SK-N-SH (cell line): ENCODE measurements around the gene CCNY. TPM values are rescaled to one million over a fixed set of nuclear protein-coding genes. Genes with fewer than 3 reads are reported as not detected.

ENCODE experiments used
- CTCF ChIA-PET: fragments of 300-600, 350-600 bp; formaldehyde crosslinking; extraction: SDS; loops from one replicate; lab custom pipeline; 2021; lab: Yijun Ruan, JAX
- POLR2A ChIA-PET: fragments of 350-600 bp; sonication (Branson Sonifier 250); formaldehyde crosslinking; extraction: SDS; loops from one replicate; lab custom pipeline; 2020; ENCODE audit warnings: antibody characterized with exemption, inconsistent platforms; lab: Yijun Ruan, JAX
- DNase-seq: peaks from one replicate; pipeline ENCODE4 v3.0.0; 2012
- H2AFZ ChIP-seq: fragments of 200-600 bp; sonication (generic); 2 replicates; pipeline ENCODE4 v1.8.1; 2016; ENCODE audit warnings: antibody characterized with exemption, mild to moderate bottlenecking, low read depth
- H3F3A ChIP-seq: fragments of 200-600 bp; sonication (generic); replicated peaks from 2 replicates; pipeline ENCODE3; 2016; ENCODE audit warnings: antibody characterized with exemption, mild to moderate bottlenecking; ENCODE audit not compliant: insufficient read depth
- H3K27ac ChIP-seq, 2 experiments: fragments of 200-500 bp in 1 of 2; fragments of 200-600 bp in 1 of 2; sonication (Bioruptor generic) in 1 of 2; sonication (generic), shearing (Covaris generic) in 1 of 2; 2 replicates each; pipeline versions ENCODE4 v1.5.1 to v1.6.1; 2014 to 2016; ENCODE audit warnings: low read depth in 2 of 2, inconsistent platforms in 1 of 2, low read length in 1 of 2, mild to moderate bottlenecking in 1 of 2, mixed read lengths in 1 of 2
- H3K27me3 ChIP-seq: fragments of 200-600 bp; sonication (generic), shearing (Covaris generic); 2 replicates; pipeline ENCODE4 v1.6.1; 2016; ENCODE audit warnings: mixed run types; ENCODE audit not compliant: insufficient read depth
- H3K36me3 ChIP-seq, 2 experiments: fragments of 200-500 bp in 1 of 2; fragments of 200-600 bp in 1 of 2; sonication (Bioruptor generic) in 1 of 2; sonication (generic) in 1 of 2; replicated peaks in 1 of 2; 2 replicates each; pipeline versions ENCODE3 to v1.5.1; 2014 to 2016; ENCODE audit warnings: low read length in 1 of 2, mild to moderate bottlenecking in 1 of 2; ENCODE audit not compliant: insufficient read depth in 2 of 2, control insufficient read depth in 1 of 2
- H3K4me1 ChIP-seq, 2 experiments: fragments of 200-500 bp in 1 of 2; fragments of 200-600 bp in 1 of 2; sonication (Bioruptor generic) in 1 of 2; sonication (generic), shearing (Covaris generic) in 1 of 2; 2 replicates each; pipeline versions ENCODE4 v1.5.1 to v1.6.1; 2014 to 2016; ENCODE audit warnings: low read depth in 1 of 2, low read length in 1 of 2, mixed run types in 1 of 2; ENCODE audit not compliant: insufficient read depth in 2 of 2, control insufficient read depth in 1 of 2
- H3K4me2 ChIP-seq: fragments of 200-600 bp; sonication (generic), shearing (Covaris generic); 2 replicates; pipeline ENCODE4 v1.6.1; 2017; ENCODE audit warnings: mixed run types
- H3K4me3 ChIP-seq, 2 experiments: fragments of 200-500 bp in 1 of 2; fragments of 200-600 bp in 1 of 2; sonication (Bioruptor generic) in 1 of 2; sonication (generic), shearing (Covaris generic) in 1 of 2; 2 replicates each; pipeline versions ENCODE4 v1.5.1 to v1.8.1; 2014 to 2016; ENCODE audit warnings: low read depth in 2 of 2, inconsistent platforms in 1 of 2, low read length in 1 of 2, mild to moderate bottlenecking in 1 of 2, mixed read lengths in 1 of 2, moderate library complexity in 1 of 2
- H3K79me2 ChIP-seq: fragments of 200-600 bp; sonication (generic); 2 replicates; pipeline ENCODE4 v1.8.1; 2017; ENCODE audit warnings: mild to moderate bottlenecking; ENCODE audit not compliant: insufficient read depth
- H3K9ac ChIP-seq: fragments of 200-600 bp; sonication (generic); 2 replicates; pipeline ENCODE4 v1.6.1; 2017; ENCODE audit warnings: mixed run types
- H3K9me2 ChIP-seq: fragments of 200-600 bp; sonication (generic); 2 replicates; pipeline ENCODE4 v1.6.1; 2017; ENCODE audit warnings: mixed run types
- H3K9me3 ChIP-seq: fragments of 200-600 bp; sonication (generic); 2 replicates; pipeline ENCODE4 v1.6.1; 2017; ENCODE audit warnings: mixed run types, mild to moderate bottlenecking, moderate library complexity
- H4K20me1 ChIP-seq: fragments of 200-600 bp; sonication (generic); 2 replicates; pipeline ENCODE4 v1.6.1; 2017; ENCODE audit warnings: mild to moderate bottlenecking, mixed run types; ENCODE audit not compliant: insufficient read depth
- EP300 ChIP-seq, 2 experiments: IDR thresholded peaks; 2 replicates each; pipeline versions ENCODE4 v1.4.0 to v1.6.1; 2012; ENCODE audit warnings: borderline replicate concordance in 1 of 2, low read depth in 1 of 2, low read length in 1 of 2
- FOXJ3 ChIP-seq: sonication (generic); formaldehyde crosslinking; IDR thresholded peaks from 2 replicates; pipeline ENCODE4 v1.5.1; 2020; ENCODE audit warnings: mild to moderate bottlenecking, missing genetic modification reagents
- FOXM1 ChIP-seq: IDR thresholded peaks from 2 replicates; pipeline ENCODE4 v1.4.0; 2012; ENCODE audit warnings: low read depth, mild to moderate bottlenecking
- GABPA ChIP-seq: IDR thresholded peaks from 2 replicates; pipeline ENCODE4 v1.4.0; 2012; ENCODE audit warnings: low read depth, mild to moderate bottlenecking
- MEF2A ChIP-seq: IDR thresholded peaks from 2 replicates; pipeline ENCODE4 v1.4.0; 2012; ENCODE audit warnings: low read depth, borderline replicate concordance
- MXI1 ChIP-seq: IDR thresholded peaks from 2 replicates; pipeline ENCODE4 v1.6.1; 2012; ENCODE audit warnings: mild to moderate bottlenecking, low read depth, low read length, improper control_type of control experiment
- NFIC ChIP-seq: IDR thresholded peaks from 2 replicates; pipeline ENCODE4 v1.4.0; 2012; ENCODE audit warnings: borderline replicate concordance
- RAD21 ChIP-seq: IDR thresholded peaks from 2 replicates; pipeline ENCODE4 v1.6.1; 2012; ENCODE audit warnings: mild to moderate bottlenecking, low read length
- RFX5 ChIP-seq: IDR thresholded peaks from 2 replicates; pipeline ENCODE4 v1.6.1; 2012; ENCODE audit warnings: mild to moderate bottlenecking, improper control_type of control experiment, low read length
- SMC3 ChIP-seq: IDR thresholded peaks from 2 replicates; pipeline ENCODE4 v1.6.1; 2012; ENCODE audit warnings: low read depth, low read length, improper control_type of control experiment
- TAF1 ChIP-seq: IDR thresholded peaks from 2 replicates; pipeline ENCODE4 v1.6.1; 2012; ENCODE audit warnings: low read depth, mild to moderate bottlenecking, low read length, moderate library complexity, borderline replicate concordance
- TCF12 ChIP-seq: IDR thresholded peaks from 2 replicates; pipeline ENCODE4 v1.4.0; 2012
- YY1 ChIP-seq: IDR thresholded peaks from 2 replicates; pipeline ENCODE4 v1.4.0; 2012; ENCODE audit warnings: low read depth, mild to moderate bottlenecking
- ZBTB33 ChIP-seq: IDR thresholded peaks from 2 replicates; pipeline ENCODE4 v1.4.0; 2012; ENCODE audit warnings: low read depth, borderline replicate concordance
- WGBS: methylation state at CpG from one replicate; pipeline ENCODE4 v1.1.6; 2017; ENCODE audit warnings: low lambda C conversion rate; 5-methylcytosine and 5-hydroxymethylcytosine counted together
- polyA plus RNA-seq, 3 experiments: library from polyadenylated mRNA; depleted of rRNA; stranded (reverse); fragments of >200 nt; gene quantifications; 2 replicates each; pipeline ENCODE4 v1.2.3, GENCODE V29; 2012
- TF ChIP-seq, protein P1 (sequence below): IDR thresholded peaks from 2 replicates; pipeline ENCODE4; 2012
- TF ChIP-seq, protein P2 (sequence below): fragments of 150-350 bp; IDR thresholded peaks from 2 replicates; pipeline ENCODE4 v1.6.1; 2016; ENCODE audit warnings: mild to moderate bottlenecking, low read depth, low read length

Gene CCNY
- polyA plus RNA-seq, 1 of the 3 experiments (the other 2 are of a cell fraction): 29.4 TPM

DNA sequence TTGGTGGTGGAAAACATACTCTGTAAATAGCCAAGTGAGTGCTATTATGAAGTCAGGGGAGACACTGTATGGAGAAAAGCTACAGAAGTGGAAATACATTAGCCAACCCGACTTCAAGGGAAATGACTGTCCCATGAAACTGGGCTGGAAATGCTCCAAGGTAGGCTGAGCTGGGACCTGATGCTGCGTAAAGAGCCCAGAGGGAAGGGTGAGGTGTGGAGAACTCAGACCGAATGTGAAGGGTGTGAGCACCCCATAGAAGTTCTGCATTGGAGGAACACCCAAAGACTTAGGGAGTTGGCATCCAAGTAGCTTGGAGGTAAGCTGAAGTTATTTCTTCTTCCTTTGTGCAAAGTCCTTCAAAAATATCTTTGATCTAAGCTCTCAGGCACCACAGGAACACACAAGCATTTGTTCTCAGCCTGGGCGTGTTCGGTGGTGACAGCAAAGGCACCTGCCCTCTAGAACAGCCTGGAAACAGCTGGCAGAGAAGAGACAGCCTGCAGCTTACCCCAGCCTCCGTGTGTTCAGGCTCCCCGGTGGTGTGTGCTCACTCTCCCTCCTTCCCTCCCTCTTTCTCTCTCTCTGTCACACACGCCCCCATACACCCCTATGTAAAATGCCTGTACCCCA is 249.7 kb downstream of the CCNY start:
- no peak overlapping the region for H3K27ac ChIP-seq
- H3K36me3 ChIP-seq: no peaks in the 10 kb centered on the region
- WGBS: 43% methylated on average over 8 of the region's 8 CpGs
- H3K4me3 ChIP-seq: no peak overlapping the region
- no peaks in the 10 kb centered on the region for H3K79me2 ChIP-seq
- no peaks in the 10 kb centered on the region for H4K20me1 ChIP-seq
- no peak overlapping the region for H2AFZ ChIP-seq
- no peak overlapping the region for H3K4me2 ChIP-seq
- H3K4me1 ChIP-seq: no peaks in the 10 kb centered on the region
- POLR2A ChIA-PET: no interaction called here
- TF ChIP-seq SMC3 (no peak), YY1 (no peak), EP300 (IDR thresholded peaks at IDR 0.05; ENCODE audit: borderline replicate concordance in 1 of 2, low read depth in 1 of 2, low read length in 1 of 2) (no peak), MEF2A (no peak), RAD21 (no peak), GABPA (no peak), FOXJ3 (no peak), TCF12 (no peak), NFIC (no peak), RFX5 (no peak), ZBTB33 (no peak), FOXM1 (no peak), TAF1 (no peak), MXI1 (no peak)
- TF ChIP-seq, protein P1, sequence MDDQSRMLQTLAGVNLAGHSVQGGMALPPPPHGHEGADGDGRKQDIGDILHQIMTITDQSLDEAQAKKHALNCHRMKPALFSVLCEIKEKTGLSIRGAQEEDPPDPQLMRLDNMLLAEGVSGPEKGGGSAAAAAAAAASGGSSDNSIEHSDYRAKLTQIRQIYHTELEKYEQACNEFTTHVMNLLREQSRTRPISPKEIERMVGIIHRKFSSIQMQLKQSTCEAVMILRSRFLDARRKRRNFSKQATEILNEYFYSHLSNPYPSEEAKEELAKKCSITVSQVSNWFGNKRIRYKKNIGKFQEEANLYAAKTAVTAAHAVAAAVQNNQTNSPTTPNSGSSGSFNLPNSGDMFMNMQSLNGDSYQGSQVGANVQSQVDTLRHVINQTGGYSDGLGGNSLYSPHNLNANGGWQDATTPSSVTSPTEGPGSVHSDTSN: no peak
- TF ChIP-seq, protein P2, sequence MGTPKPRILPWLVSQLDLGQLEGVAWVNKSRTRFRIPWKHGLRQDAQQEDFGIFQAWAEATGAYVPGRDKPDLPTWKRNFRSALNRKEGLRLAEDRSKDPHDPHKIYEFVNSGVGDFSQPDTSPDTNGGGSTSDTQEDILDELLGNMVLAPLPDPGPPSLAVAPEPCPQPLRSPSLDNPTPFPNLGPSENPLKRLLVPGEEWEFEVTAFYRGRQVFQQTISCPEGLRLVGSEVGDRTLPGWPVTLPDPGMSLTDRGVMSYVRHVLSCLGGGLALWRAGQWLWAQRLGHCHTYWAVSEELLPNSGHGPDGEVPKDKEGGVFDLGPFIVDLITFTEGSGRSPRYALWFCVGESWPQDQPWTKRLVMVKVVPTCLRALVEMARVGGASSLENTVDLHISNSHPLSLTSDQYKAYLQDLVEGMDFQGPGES: no peak
- TF ChIP-seq, all 33 proteins: peak for 0
- Histone ChIP-seq H3K9me2 (no peaks in the 10 kb centered on the region), H3K27me3 (no peaks in the 10 kb centered on the region), H3F3A (no peaks in the 10 kb centered on the region), H3K9ac (no peak overlapping the region), H3K9me3 (no peaks in the 10 kb centered on the region)
- no peak for DNase-seq
- CTCF ChIA-PET: interaction anchor here (0.7 to 1.3 kb wide), 2 partner anchors 23 to 367 kb away, joined by 3 to 5 read pairs; no protein-coding TSS in a partner anchor
